NCI-H2107 treated with DMSO at 0.1 percent for 48 hours (cell line): ENCODE results near the gene DBX1.
"Not testable (repeated sequence)": the region's sequence is repeated elsewhere in the genome, so short reads cannot be mapped to it uniquely, and the experiment has no call there.

Experiments
- DNase-seq: peaks from one replicate; lab custom pipeline; 2025; ENCODE audit not compliant: unreplicated experiment; lab: John Stamatoyannopoulos, UW

The DBX1 gene

GRCh38 chr11:20160425-20161229, at the start of gene DBX1:
DBX1 (minus strand) TSS chr11:20160475; CDS start chr11:20160324, 151 bp downstream.
- DNase-seq: no peak

DNA sequence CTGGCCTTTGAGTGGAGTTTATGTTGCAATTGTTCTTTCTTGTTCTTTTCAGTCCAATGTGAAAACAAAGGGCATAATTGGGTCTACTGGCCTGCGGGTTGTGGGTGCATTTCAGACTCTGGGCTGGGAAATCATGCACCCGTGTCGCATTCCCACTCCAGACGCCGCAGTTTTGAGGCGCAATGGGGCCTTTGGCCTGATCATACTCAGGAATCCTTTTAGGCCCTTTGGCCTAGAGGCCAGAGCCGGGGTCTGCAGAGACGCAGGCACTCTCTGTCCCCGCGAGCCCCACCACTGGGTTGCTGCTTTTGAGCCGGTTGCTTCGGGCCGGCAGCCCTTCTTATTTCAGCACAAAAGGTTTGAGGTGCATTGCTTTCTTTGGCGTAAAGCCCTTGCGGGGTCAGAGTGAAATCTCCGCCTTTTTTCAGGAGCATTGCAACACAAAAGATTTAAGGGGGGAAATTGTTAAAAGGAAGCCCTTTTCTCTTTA, 48.4 kb upstream of the DBX1 start:
- DNase-seq: no peak

- no peak for DNase-seq
Measured at GRCh38 chr11:20207781-20208621, 47.7 kb upstream of the DBX1 start.

DNA sequence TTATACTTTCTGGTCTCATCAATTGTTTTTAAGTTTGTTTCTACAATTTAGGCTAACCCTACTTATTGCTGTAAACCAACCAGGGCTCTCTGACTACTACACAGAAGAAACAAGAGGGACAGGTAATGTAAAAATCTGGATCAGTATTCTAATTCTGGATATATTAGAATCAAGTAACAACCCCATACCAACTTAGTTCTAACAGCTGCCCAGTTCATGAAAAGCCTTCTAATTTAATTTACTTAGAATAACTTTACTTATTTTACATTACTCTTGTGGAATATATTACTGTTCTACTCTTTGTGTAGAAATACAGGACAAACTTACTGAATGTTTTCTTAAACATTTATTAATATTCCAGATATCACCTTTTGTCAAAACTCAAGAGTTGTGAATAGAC, 45.5 kb upstream of the DBX1 start:
- no peak for DNase-seq

DNA sequence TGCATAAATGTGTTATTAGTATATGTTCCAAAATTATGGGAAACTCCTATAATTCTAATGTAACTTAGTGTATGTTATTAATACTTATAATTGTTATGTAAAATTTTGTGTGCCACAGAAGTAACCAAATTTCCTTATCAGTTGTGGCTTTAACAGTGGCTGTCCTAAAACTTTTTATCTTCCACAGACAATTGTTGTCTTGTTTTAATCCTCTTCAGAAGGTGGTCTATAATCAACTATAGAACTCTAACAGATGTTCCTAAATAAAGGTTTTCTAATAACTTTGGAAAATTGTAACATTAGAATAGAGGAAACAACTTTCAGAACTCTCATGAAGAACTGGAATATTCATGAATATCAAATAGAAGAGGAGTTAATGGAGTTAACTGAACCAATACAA, 44.4 kb upstream of the DBX1 start:
- DNase-seq: no peak

DNA sequence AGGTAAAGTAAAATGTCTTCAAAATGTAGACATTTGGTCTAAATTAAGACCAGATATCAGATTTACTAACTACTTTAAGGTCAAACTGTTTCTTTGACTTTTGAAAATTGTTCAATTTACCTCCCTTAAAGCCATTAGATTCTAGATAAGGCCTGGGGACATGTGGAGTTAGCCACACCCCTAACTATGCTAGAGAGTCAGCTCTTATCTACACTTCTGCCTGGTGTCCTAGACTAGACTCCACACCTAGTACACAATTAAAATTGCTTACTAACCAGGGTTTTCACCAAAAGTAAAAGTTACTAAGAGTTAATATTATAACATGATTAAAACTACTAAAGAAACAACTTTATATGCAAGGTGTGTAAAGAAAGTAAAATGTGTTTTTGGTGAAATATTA, 43.6 kb upstream of the DBX1 start:
- DNase-seq: no peak

DNA sequence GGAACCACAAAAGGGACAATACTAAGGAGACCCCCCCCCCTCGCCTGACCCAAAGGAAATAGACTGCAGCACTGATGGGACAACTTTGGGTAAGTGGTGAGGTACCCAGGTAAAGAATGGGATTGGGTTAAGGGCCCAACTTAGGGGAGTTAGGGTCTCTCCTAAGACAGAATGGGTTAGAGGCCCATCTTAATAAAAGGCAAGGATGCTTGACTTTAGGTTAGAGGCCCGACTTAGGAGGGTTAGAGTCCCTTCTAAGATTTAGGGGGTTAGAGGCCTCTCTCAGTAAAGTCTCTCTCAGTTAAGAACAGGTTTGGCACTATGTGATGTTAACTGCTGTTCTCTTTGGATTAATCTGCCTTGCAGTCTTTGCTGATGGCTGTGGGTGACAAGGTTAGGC, 41.0 kb upstream of the DBX1 start:
- DNase-seq: no peak

- DNase-seq: not testable (repeated sequence)
Measured at GRCh38 chr11:20200331-20200955, 40.2 kb upstream of the DBX1 start.

GRCh38 chr11:20197881-20198280, 37.6 kb upstream of the DBX1 start:
- DNase-seq: no peak

GRCh38 chr11:20194470-20194869, 34.2 kb upstream of the DBX1 start:
- DNase-seq: no peak

DNA sequence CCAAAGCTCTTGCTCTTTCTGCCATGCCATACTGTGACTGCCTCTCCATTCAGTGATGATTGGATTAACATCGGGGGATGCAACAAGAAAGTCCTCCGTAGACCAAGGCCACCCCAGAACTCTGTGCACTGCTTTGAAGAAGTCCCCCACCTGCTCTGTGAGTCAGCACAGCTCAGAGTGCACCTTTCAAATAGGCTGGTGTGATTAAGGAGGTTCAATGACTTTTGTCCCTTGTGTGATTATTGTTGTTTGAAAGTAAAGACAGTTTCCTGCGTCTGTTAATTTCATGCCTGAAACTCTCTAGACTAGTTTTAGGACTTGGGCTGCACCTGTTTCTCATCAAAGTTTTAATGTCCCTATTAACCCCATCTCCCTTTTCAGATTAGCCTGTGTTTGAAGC, 33.0 kb upstream of the DBX1 start:
- no peak for DNase-seq

DNA sequence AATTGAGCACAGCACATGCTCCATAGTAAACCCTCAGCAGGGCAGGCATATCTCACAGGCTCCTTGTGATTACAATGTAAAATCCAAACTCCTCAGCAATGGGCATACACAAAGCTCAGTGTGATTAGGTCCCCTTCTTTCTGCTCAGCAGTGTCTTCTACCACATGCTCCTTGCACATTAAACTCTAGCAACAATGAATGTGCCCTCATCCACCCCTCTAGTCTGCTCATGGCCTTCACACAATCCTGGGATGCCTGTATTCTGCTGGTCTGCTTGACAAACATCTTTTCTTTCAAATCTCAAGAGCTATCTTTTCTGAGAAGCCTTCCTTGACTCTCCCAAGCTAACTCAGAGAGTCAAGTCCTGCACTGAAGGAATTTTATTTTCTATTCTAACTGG, 32.4 kb upstream of the DBX1 start:
- no peak for DNase-seq

- DNase-seq: no peak
Measured at GRCh38 chr11:20192151-20192550, 31.9 kb upstream of the DBX1 start.

- DNase-seq: no peak
Measured at GRCh38 chr11:20178976-20179375, 18.7 kb upstream of the DBX1 start.

DNA sequence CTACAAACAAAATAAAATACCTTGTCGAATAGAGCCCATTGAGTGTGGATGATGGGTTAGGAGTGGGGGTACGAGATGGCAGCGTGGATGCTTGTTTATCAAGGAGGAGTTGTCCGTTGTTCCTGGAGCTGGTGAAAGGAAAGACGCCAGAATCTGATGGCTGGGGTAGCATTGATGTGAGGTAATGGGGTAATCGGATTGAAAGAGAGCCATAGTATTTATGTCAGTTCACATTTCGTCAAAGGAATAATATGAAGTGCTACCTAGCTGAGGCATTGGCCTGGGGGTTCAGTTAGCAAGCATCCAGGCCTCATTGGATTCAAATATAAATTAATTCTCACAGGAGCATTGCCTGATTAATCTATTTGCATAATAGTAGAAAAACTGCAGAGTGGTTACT, 16.9 kb upstream of the DBX1 start:
- no peak for DNase-seq

- no peak for DNase-seq
Measured at GRCh38 chr11:20172721-20173447, 12.6 kb upstream of the DBX1 start.

GRCh38 chr11:20163783-20164481, 3.7 kb upstream of the DBX1 start:
- DNase-seq: no peak

DNA sequence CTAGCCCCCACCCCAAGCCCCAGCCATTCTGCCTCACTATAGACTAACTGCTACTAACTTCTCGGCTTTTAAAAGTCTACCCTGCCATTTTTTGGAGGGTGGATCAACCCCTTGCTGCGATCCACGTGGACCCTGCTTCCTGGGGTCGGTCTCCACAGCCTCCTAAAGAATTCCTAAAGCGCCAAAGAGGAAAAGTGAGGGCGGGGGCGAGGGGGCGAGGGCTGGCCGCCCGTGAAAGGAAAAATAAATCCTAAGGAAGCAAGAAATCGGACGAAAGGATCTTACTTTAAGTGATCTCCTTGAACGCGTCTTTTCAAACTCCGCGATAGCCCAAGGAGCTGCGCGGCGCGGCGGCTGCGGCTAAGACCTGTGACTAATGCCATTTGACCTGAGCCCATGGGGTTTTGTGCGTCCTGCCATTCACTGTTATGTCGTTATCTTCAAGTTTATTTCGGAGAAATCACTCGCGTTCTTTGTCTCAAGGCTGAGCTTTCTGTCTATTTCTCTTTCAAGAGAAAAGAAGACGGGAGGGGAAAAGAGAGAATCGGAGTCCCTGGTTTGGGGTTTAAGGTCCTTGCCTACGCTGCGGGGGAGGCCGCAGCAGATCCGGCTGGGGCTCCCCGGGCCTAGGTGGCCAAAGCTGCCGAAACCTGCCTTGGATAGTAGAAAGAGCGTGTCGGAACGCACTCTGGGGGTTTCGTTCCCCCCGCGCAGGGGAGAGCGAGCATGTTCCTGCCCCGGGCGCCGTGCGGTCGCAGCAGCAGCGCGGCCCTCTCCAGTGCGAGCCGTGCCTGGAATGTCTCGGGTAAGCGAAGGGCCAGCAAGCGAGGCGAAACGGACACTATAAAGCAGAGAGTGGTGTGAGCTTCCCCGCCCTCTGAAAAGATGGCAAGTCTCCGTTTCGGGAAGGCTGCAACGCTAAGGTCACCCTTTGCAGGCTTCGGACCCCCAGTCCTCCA, 2.8 kb upstream of the DBX1 start:
- DNase-seq: no peak
